Superior temporal gyrus (tissue), 1 donor: ENCODE measurements around the gene PPP2R1A.

Source experiments
- DNase-seq: peaks from one replicate; pipeline ENCODE4 v3.0.0-alpha.2; 2016; ENCODE audit errors: extremely low spot score

PPP2R1A gene

GRCh38 chr19:52189735-52190486, at the start of gene PPP2R1A:
Gene PPP2R1A (plus strand): TSS chr19:52190052. CDS start chr19:52190097, 45 bp downstream.
- peak; percentile 100 for DNase-seq

GRCh38 chr19:52141203-52141602, 48.6 kb upstream of the PPP2R1A start:
- no peak for DNase-seq

DNA sequence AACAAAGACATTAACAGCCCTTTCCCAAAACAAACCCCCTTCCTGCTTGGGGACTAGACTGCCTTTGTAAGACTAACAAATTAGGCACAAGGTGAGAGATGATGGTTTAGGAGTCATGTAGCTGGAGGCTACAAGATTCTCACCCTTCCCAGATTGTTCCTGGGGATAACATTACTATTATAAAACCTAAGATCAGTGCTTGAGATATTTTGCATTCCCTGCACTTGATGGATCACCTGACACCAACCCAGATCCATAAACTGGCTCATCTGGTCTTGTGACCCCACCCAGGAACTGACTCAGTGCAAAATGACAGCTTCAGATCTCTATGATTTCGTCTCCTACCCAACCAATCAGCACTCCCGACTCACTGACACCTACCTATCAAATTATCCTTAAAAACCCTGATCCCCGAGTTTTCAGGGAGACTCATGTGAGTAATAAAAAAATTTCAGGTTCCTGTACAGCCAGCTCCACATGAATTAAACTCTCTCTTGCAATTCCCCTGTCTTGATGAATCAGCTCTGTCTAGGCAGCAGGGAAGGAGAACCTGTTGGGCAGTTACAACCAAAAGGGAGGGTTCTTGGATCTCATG, 47.8 kb upstream of the PPP2R1A start:
- DNase-seq, result no peak

DNA sequence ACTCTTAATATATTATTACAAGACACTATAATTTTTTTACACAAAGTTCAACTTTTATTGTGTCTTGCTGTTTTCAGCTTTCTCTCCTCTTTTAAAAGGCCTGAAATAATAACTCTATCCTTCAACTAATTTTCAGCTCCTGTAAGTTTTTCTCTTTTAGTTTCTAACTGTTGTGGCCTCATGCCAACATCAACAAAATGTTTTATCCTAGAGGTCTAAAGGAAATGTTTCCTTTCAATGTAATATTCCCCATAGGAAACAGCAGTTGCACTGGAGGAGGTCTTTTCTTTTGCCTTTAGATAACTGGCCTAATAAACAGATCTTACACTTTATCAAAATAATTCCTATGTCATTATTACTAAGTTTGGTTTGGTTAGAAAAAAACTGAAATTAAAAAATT, 41.6 kb upstream of the PPP2R1A start:
- no peak for DNase-seq

DNA sequence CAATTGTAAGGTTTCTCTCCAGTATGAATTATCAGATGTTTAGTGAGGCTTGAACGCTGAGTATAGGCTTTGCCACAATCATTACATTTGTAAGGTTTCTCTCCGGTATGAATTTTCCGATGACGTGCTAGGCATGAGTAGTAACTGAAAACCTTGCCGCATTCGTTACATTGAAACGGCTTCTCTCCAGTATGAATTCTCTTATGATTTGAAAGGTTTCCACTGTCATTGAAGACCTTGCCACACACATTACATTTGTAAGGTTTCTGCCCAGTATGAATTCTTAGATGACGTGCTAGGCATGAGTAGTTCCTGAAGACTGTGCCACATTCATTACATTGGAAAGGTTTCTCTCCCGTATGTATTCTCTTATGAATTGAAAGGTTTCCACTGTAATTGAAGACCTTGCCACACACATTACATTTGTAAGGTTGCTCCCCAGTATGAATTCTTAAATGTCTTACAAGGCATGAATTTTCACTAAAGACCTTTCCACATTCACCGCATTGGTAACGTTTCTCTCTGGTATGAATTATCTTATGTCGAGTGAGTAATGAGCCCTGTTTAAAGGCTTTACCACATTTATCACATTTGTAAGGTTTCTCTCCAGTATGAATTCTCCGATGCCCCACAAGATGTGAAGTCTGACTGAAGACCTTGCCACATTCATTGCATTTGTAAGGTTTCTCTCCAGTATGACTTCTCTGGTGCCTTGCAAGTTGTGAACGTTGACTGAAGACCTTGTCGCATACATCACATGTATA, 34.1 kb upstream of the PPP2R1A start:
- DNase-seq, result no peak

- no peak for DNase-seq
Measured at GRCh38 chr19:52170304-52170703, 19.5 kb upstream of the PPP2R1A start.

DNA sequence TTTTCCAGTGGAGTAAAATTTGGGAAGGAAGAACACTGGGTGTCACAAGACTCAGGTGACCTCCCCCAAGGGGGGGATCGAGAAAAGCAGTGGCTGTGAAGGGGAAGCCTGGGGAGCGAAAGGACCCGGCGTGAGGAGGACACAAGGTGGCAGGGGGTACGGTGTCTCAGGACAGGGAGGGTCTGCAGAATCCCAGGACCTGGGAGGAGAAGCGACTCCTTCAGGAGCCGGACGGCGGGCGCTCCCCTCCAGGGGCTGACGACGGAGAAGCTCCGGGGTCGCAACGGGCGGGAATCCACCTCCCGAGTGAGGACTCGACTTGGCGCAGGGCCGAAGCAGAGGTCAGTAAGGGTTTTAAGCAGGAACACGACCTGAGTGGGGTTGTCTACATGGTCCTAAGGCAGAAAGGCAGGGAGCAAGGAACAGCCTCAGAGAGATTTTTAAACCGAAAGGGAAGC, 19.0 kb upstream of the PPP2R1A start:
- DNase-seq, result peak; percentile 6

- DNase-seq, result peak; percentile 76
Measured at GRCh38 chr19:52171321-52172169, 18.3 kb upstream of the PPP2R1A start, which contains the start of gene ZNF836. Gene ZNF836 (minus strand): TSS chr19:52171621. CDS start chr19:52168072, 3,549 bp downstream.

DNA sequence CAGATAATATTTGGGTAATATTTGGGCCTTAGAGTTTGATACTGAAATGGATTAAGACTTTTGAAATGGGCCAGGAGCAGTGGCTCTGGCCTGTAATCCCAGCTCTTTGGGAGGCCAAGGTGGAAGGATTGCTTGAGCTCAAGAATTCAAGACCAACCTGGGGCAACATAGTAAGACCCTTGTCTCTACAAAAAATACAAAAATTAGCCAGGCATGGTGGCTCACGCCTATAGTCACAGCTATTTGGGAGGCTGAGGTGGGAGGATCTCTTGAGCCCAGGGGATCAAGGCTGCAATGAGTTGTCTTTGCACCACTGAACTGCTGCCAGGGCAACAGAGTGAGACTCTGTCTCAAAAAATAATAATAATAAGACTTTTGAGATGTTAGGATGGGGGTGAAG, 17.5 kb upstream of the PPP2R1A start:
- DNase-seq, result no peak

DNA sequence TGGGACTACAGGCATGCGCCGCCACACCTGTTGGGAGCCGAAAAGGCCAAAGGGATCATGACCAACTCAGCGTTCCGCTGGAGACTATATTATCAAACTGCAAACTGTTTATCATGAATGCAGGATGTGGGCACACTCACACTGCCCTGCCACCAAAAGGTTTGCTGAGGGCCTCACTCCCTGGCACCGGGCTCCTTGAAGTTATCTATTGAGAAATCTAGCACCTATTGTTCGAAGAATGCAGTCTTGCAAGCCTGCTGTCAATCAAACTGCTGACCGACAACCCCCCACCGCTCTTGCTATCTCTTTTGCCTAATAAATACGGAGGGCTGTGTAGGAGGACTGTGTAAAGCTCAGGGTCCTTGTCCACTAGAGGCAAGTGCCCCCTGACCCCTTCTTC, 13.3 kb upstream of the PPP2R1A start:
- no peak for DNase-seq

DNA sequence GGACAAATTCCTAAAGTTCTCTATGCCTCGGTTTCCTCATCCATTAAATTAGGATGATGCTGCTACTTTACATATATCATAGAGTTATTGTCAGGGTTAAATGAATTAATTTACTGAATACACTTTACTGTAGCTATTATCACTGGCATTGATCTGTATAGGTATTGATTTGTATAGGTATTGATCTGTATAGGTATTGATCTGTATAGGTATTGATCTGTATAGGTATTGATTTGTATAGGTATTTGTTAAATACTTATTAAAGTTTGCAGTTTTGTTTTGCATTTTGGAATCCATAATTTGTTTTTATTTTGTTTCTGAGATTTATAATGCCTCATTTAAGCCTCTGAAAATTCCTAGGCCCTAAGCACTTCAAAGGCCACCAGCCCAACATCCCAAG, 2.4 kb upstream of the PPP2R1A start:
- no peak for DNase-seq

GRCh38 chr19:52188822-52189734, 774 bp upstream of the PPP2R1A start:
- peak; percentile 59 for DNase-seq

DNA sequence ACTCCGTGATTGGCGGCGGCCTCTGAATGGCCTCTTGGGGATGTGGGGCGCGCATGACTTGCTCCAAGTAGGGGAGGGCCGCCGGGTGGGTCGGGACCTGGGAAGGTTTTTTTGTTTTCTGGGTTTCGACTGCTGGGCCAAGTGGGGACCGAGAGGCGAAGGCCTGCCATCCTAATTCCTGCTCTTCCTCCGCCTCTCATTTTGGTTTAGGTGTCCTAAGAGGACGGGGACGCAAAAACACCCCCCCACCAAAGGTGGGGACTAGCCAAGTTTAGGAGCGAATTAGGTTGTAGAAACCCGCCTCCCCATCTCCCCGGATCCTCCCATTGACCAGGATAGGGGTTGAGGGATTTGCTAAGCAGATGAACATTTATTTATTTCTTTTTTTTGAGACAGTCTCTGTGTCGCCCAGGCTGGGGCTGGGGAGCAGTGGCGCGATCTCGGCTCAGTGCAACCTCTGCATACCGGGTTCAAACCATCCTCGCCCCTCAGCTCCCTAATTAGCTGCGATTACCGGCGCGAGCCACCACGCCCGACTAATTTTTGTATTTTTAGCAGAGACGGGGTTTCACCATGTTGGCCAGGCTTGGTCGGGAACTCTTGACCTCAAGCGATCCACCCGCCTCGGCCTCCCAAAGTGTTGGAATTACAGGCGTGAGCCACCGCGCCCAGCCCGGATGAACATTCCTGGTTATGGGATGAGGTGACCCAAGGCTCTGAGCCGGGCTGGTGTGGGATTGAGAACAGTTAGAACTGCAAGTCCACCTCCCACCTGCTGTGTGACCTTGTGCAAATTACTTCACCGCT, 838 bp downstream of the PPP2R1A start:
- no peak for DNase-seq

DNA sequence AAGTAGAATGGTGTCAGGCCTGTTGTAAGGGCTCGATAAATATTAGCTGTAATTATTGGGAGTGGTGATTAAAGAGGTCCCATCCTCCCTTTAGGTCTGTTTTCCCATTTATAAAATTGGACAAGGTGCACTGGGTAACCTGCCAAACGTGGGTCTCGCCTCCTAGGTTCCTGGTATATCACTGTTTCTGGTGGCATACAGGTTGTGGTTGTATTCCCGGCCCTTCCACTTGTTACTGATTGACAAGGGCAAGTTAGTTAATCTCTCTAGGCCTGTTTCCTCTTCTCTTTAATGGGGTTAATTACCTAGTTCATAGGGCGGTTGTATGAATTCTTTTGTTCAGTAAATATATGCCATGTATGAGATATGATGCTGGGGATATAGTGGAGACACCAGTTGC, 1.5 kb downstream of the PPP2R1A start:
- no peak for DNase-seq

DNA sequence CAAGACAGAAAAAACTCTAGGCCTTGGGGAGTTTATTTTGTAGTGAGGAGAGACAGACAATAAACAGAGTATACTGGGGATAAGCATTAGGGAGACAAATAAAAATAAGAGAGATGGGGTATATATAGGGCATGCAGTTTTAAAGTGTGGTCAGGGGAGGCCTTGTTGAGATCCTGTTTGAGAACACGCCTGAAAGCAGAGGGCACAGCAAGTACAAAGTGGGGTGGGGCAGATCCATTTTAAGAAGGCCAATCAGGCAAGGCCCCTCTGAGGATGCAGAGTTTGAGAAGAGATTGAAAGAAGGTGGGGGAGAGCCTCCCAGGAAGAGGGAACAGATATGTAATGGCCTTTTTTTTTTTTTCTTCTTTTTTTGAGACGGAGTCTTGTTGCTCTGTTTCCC, 2.1 kb downstream of the PPP2R1A start:
- DNase-seq, result no peak

GRCh38 chr19:52196256-52196967, 6.6 kb downstream of the PPP2R1A start:
- no peak for DNase-seq

- no peak for DNase-seq
Measured at GRCh38 chr19:52197964-52198363, 8.1 kb downstream of the PPP2R1A start.

- no peak for DNase-seq
Measured at GRCh38 chr19:52198678-52199077, 8.8 kb downstream of the PPP2R1A start.

GRCh38 chr19:52200044-52200443, 10.2 kb downstream of the PPP2R1A start:
- no peak for DNase-seq
